K562 (cell line): ENCODE measurements around the gene C1orf56. TPM values are rescaled to one million over a fixed set of nuclear protein-coding genes. Genes with fewer than 3 reads are reported as not detected.

Experiments used
- HBP1 ChIP-seq: fragments of 450-650 bp; formaldehyde crosslinking; IDR thresholded peaks from 2 replicates; pipeline ENCODE4 v1.4.0; 2022; ENCODE audit warnings: missing genetic modification characterization
- NFIC ChIP-seq: fragments of 450-650 bp; IDR thresholded peaks from 2 replicates; pipeline ENCODE4 v1.6.1; 2017; ENCODE audit warnings: mild to moderate bottlenecking, inconsistent platforms
- ZNF277 ChIP-seq: fragments of 250-450 bp; sonication (Bioruptor Pico); IDR thresholded peaks from 2 replicates; pipeline ENCODE4 v1.8.0; 2022; ENCODE audit warnings: inconsistent platforms, mild to moderate bottlenecking, moderate library complexity, borderline replicate concordance
- ZNF511 ChIP-seq: sonication (generic); formaldehyde crosslinking; IDR thresholded peaks from 2 replicates; pipeline ENCODE4 v1.8.0; 2022; ENCODE audit warnings: mild to moderate bottlenecking, missing genetic modification reagents
- polyA plus RNA-seq, 8 experiments: library from polyadenylated mRNA; depleted of rRNA in 4 of 8; stranded (reverse) in 5 of 8; unstranded in 3 of 8; fragments of >200 nt; fragmentation: Nextera tagmentation in 2 of 8; fragmentation: Illumina TruSeq in 1 of 8; extraction: Ambion mirVana in 2 of 8; extraction: Trizol in 1 of 8; gene quantifications; 2 replicates each; pipeline versions ENCODE4 v1.2.1 to v1.2.3, GENCODE V29; 2011 to 2014; ENCODE audit warnings: inconsistent platforms in 1 of 8, missing spikeins in 1 of 8
- total RNA-seq, 7 experiments: library from RNA; depleted of rRNA in 6 of 7; stranded (reverse); fragments of >200 nt in 6 of 7; fragmentation: Illumina TruSeq in 2 of 7; extraction: Trizol in 2 of 7; gene quantifications; 2 replicates each; pipeline versions ENCODE4 v1.2.1 to v1.2.3, GENCODE V29; 2011 to 2021; ENCODE audit warnings: low replicate concordance in 1 of 7
- TF ChIP-seq, protein P1 (sequence below), 2 experiments: fragments of 450-650 bp in 1 of 2; sonication (generic) in 1 of 2; formaldehyde crosslinking in 1 of 2; IDR thresholded peaks; 2 replicates each; pipeline versions ENCODE4 v1.7.1 to v1.9.0; 2016 to 2022; ENCODE audit warnings: inconsistent platforms in 1 of 2, mild to moderate bottlenecking in 1 of 2, missing genetic modification reagents in 1 of 2
- TF ChIP-seq, protein P2 (sequence below): fragments of 250-450 bp; sonication (Bioruptor Pico); IDR thresholded peaks from 2 replicates; pipeline ENCODE4 v1.4.0; 2020; ENCODE audit warnings: mild to moderate bottlenecking, moderate library complexity
- TF ChIP-seq, protein P3 (sequence below): sonication (generic); formaldehyde crosslinking; IDR thresholded peaks from 2 replicates; pipeline ENCODE4 v1.9.0; 2022; ENCODE audit warnings: mild to moderate bottlenecking, missing genetic modification reagents

The C1orf56 gene
- total and polyA plus RNA-seq, 9 of the 15 experiments (the other 6 are each of a cell fraction or from before 2014, with no cell fraction given), result 0.18 to 15.7 (median 1.1) TPM

DNA sequence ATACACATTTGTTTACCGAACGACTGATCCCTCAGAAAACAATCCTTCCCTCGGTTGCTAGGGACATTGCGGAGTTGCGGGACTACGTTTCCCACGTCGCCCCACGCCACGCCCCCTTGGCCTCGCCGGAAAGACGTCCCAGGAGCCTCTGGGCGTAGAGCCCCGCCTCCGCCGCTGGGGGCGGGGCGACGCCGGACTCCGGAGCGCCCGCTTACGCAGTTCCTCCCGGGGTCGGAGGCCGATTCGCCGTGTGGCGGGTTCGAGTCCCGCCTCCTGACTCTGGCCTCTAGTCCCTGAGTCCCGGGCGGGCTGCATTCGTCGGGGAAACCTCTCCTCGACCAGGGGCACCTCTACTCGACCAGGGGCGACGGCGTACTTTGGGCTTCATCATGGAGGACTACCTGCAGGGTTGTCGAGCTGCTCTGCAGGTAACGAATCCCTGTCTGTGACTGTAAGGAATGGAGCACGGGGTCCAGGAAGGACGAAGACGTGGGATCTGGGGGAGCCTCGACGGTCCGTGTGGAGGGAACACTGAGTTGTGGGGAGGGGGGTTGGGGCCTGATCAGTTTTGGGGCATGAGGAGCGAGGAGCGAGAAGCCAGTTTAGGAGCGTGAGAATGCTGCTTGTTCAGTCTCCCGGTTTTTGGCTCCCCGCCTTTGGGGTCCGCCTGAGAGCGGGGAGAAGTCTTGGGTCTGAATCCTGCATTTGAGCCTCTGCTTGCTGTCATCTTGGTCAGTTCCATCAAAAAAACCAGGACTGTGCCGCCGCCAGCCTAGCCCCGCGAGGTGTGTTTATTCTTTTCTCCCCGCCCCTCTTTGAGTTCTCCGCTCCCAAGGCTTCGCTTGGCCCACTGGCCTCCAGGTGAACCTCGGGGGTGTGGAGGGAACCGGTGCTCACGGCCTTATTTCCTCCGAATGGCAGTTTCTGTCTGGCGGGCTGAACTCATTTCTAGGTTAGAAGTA is 39.0 kb upstream of the C1orf56 start, which contains the start of gene PRUNE1 (continued):
- TF ChIP-seq, protein P1, sequence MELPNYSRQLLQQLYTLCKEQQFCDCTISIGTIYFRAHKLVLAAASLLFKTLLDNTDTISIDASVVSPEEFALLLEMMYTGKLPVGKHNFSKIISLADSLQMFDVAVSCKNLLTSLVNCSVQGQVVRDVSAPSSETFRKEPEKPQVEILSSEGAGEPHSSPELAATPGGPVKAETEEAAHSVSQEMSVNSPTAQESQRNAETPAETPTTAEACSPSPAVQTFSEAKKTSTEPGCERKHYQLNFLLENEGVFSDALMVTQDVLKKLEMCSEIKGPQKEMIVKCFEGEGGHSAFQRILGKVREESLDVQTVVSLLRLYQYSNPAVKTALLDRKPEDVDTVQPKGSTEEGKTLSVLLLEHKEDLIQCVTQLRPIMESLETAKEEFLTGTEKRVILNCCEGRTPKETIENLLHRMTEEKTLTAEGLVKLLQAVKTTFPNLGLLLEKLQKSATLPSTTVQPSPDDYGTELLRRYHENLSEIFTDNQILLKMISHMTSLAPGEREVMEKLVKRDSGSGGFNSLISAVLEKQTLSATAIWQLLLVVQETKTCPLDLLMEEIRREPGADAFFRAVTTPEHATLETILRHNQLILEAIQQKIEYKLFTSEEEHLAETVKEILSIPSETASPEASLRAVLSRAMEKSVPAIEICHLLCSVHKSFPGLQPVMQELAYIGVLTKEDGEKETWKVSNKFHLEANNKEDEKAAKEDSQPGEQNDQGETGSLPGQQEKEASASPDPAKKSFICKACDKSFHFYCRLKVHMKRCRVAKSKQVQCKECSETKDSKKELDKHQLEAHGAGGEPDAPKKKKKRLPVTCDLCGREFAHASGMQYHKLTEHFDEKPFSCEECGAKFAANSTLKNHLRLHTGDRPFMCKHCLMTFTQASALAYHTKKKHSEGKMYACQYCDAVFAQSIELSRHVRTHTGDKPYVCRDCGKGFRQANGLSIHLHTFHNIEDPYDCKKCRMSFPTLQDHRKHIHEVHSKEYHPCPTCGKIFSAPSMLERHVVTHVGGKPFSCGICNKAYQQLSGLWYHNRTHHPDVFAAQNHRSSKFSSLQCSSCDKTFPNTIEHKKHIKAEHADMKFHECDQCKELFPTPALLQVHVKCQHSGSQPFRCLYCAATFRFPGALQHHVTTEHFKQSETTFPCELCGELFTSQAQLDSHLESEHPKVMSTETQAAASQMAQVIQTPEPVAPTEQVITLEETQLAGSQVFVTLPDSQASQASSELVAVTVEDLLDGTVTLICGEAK (IDR thresholded peaks at IDR 0.05), result peak; percentile 75
- TF ChIP-seq, protein P1 (CRISPR knock-in tag; IDR thresholded peaks at IDR 0.05), result no peak
- TF ChIP-seq NFIC (peak; percentile 71), ZNF511 (CRISPR knock-in tag) (peak; percentile 41; the same call in 1 of the 2 replicates), HBP1 (no peak), ZNF277 (CRISPR knock-in tag) (no peak)
- TF ChIP-seq, protein P2, sequence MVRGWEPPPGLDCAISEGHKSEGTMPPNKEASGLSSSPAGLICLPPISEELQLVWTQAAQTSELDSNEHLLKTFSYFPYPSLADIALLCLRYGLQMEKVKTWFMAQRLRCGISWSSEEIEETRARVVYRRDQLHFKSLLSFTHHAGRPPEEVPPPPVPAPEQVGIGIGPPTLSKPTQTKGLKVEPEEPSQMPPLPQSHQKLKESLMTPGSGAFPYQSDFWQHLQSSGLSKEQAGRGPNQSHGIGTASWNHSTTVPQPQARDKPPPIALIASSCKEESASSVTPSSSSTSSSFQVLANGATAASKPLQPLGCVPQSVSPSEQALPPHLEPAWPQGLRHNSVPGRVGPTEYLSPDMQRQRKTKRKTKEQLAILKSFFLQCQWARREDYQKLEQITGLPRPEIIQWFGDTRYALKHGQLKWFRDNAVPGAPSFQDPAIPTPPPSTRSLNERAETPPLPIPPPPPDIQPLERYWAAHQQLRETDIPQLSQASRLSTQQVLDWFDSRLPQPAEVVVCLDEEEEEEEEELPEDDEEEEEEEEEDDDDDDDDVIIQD (CRISPR knock-in tag), result no peak
- TF ChIP-seq, protein P3, sequence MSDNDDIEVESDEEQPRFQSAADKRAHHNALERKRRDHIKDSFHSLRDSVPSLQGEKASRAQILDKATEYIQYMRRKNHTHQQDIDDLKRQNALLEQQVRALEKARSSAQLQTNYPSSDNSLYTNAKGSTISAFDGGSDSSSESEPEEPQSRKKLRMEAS, result peak; percentile 36
